SH-SY5Y (cell line): ENCODE data around the gene STEAP3.

Experiments
- GATA2 ChIP-seq: IDR thresholded peaks from 2 replicates; pipeline ENCODE4 v1.6.1; 2011; ENCODE audit warnings: mild to moderate bottlenecking, low read depth, low read length
- GATA3 ChIP-seq: IDR thresholded peaks from 2 replicates; pipeline ENCODE4 v1.6.1; 2011; ENCODE audit warnings: low read depth, mild to moderate bottlenecking, low read length, moderate library complexity

DNA sequence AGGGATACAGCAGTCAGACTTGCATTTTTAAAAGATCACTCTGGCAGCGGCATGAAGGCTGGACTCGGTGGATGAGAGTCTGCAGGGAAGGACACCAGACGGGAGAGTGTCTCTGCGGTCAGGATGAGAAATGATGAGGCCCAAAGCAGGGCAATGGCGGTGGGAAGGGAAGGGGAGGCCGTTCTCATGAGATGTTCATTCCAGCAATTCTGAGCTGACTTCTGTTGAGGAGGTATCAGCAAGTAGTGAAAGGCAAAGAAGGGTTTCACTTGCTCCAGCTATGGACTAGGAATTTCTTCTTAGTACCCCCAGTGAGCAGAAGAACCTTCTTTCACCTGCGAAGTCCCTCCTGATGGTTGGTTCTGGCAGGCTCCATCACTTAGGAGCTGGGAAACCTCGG, 63.0 kb downstream of the STEAP3 start:
- TF ChIP-seq GATA3 (no peak), GATA2 (no peak)
